CD1c-positive myeloid dendritic cell (primary cell): Measurements from ENCODE around the gene PTPN9.
"Not testable (repeated sequence)": the region's sequence is repeated elsewhere in the genome, so short reads cannot be mapped to it uniquely, and the experiment has no call there.

Source experiments
- DNase-seq: peaks from one replicate; pipeline ENCODE4 v3.0.0-alpha.2; 2016; ENCODE audit errors: extremely low spot score

Gene PTPN9

GRCh38 chr15:75453703-75454470 is 125.2 kb downstream of the PTPN9 start:
- peak; percentile 100 for DNase-seq

DNA sequence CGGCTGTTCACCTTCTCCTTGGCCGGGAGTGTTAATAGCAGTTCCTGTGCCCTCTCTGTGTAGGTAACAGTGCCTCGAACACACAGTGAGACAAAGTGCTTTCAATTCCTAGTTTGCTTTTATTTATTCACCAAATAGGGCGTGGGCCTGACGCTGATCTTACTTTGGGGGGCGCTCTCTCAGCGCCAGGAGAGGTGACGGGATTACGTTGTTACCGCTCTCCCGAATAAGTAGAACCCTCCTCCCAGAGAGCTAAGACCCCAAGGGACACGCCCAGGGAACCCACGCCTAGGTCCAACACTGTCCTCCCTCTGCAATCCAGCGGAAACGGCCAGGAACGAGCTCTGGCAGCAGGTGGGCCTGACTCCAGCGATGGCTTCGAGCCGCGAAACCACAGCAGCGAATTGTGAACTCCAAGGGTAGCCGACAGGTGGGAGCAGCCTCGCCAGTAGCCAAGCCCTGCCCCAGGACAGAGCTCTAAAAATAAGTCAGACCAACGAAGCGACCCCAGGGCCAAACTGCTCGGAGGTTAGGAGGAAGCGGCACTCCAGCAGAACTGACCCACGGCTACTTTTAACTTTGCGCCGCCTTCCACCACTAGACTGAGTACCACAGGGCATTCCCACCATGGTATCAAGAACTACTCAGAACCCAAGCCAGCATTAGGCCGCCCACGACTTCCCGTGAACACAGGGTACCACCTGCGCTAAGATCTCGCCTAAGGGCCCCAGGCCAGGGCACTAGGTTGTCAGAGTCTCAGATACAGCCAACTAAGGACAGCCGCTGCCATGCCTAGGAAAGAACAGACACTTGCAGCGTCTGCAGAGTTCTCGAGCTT is 126.0 kb downstream of the PTPN9 start:
- peak; percentile 59 for DNase-seq

DNA sequence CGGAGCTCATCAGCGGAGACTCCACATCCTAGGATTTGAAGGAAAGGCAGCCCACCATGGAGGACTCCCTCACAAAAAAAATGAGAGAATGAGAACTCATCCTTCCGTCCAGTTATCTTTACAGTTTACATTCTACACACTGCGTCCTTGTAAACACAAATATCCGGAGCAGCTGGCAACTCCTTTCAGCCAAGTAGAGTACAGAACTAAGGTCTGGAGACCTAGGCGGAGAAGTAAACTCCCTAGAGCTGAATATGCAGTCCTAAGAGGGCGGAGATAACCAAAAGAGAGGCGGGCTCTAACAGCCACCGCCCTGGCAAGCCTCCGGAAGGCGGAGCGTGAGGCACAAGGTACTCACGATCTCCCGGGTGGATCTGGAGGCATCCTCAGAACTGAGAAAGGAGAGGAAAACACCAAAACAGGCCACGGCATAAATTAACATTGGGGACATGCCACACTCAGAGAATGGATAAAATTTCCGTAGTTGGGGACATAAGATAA is 126.7 kb downstream of the PTPN9 start:
- DNase-seq: peak; percentile 86

- peak; percentile 100 for DNase-seq
Observed at GRCh38 chr15:75451674-75452363, 127.3 kb downstream of the PTPN9 start, which contains the start of gene SIN3A. Gene SIN3A, minus strand, starts transcription at chr15:75451690. Its CDS starts 21,315 bp downstream, at chr15:75430375.

DNA sequence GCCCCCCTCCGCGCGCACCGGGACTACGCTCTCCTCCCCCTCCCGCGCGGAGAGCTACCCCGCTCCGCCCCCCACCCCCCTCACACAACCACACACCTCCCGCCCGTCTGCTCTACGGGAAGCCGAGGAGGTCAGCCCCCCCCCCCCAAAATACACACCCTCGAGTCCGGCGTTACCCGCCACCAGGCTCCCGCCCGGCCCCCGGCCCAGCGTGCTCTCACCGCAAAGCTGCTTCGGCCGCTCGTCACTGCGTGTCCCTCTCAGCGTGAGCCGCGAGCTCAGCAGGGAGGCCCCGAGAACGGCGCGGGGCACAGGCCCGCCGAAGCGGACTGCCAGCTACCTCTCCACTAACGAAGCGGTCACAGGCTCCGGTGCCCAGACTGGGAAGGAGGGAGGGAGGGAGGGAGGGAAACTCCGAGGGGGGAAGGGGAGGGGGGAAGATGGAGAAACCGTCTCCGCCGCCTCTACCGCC is 127.9 kb downstream of the PTPN9 start:
- DNase-seq: no peak

DNA sequence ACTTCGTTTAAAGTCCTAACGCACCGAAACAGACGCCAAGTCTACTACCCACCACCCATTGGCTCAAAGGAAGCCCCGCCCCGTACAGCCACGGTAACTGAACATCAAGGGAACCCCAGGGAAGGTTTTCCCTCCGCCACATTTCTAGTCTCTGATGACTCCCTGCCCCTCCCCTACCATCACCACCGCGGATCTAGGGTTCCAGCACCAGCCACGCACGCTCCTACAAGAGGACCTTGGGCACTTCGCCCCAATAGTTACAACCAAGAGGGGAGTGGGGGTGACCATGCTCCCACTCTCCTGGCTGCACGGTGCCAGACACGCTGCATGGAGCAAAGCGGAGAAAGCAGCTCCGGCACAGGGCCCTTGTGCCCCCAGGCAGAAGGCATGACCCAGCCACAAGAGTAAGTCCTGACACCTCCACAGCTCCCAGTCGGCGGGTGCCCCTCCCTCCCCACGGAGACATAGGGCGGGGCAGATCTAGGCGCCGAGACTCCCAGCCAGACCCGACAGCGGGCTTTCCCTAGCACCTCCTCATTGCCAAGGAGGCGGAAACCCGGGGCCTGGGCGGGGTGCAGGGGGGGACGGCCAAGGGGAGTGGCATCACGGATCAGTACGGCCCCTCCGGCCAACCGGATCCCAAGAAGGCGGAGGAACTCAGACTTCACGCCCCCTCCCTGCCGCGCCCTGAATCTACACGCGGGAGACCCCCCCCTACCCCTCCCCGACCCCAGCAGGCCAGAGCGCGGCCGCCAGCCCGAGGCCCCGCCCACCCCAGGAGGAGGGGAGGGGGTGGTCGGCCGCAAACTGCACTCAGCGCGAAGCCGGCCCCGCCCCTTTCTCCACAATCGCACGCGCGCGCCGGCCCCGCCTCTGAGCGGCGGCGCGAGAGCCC is 128.6 kb downstream of the PTPN9 start:
- peak; percentile 97 for DNase-seq

DNA sequence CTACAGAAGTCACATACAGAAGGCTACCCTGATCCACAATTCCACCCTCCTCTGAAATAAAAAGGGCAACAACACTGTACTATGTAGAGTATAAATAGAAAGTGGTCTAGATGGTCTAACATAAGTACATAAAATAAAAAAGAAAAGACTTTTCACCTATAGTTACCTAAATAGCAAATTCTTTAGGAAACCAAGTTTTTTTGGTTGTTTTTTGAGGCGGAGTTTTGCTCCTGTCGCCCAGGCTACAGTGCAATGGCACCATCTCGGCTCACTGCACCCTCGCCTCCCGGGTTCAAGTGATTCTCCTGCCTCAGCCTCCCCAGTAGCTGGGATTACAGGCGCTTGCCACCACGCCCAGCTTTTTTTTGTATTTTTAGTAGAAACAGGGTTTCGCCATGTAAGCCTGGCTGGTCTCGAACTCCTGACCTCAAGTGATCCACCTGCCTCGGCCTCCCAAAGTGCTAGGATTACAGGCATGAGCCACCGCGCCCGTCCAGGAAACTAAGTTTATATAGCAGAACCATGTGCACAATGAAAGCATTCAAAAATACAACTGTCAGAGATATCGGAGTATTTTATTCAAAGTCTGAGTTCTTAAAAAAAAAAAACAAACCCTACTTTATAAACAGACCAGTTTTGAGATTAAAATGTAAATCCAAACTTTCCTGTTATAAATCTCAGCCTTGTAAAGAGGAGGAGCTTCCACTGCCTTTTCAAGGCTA is 129.4 kb downstream of the PTPN9 start:
- DNase-seq: no peak

- peak; percentile 39 for DNase-seq
Observed at GRCh38 chr15:75448171-75448570, 130.9 kb downstream of the PTPN9 start.

DNA sequence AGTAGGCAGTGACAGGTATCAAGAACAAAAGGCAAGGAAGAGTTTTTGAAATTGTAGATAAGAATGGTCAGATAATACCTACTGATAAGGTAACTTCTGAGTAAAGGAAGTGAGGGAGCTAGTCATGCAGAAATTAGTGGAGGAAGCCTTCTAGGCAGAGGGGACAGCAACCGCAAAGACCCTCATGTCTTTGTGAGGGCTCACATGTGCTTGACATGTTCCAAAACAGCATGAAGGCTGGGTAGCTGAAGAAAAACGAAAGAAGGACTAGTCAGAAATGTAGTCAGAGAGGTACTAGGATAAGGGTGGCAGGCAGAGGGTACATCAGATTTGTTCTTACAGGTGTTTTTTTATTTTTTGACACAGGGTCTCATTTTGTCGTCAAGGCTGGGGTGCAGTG is 133.0 kb downstream of the PTPN9 start:
- no peak for DNase-seq

DNA sequence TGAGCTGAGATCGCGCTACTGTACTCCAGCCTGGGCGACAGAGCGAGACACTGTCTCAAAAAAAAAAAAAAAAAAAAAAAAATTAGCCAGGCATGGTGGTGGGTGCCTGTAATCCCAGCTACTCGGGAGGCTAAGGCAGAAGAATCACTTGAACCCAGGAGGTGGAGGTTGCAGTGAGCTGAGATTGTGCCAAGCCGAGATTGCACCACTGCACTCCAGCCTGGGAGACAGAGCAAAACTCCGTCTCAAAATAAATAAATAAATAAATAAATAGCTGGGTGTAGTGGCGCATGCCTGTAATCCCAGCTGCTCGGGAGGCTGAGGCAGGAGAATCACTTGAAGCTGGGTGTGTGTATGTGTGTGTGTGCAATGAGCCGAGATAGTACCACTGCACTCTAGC is 133.8 kb downstream of the PTPN9 start:
- not testable (repeated sequence) for DNase-seq

DNA sequence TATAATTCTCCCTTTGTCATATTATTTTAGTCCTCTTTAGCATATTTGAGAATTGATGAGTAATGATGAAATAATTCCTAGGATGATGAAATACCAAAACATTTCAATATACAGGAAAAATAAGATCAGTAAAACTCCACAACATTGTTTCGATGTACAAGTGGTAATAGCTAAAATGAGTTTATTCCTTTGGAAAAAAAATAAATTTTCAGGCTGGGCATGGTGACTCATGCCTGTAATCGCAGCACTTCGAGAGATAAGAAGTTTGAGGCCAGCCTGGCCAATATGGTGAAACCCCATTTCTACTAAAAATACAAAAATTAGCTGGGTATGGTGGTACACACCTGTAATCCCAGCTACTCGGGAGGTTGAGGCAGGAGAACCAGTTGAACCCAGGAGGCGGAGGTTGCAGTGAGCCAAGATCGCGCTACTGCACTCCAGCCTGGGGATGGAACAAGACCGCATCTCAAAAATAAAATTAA is 135.1 kb downstream of the PTPN9 start:
- DNase-seq: not testable (repeated sequence)

DNA sequence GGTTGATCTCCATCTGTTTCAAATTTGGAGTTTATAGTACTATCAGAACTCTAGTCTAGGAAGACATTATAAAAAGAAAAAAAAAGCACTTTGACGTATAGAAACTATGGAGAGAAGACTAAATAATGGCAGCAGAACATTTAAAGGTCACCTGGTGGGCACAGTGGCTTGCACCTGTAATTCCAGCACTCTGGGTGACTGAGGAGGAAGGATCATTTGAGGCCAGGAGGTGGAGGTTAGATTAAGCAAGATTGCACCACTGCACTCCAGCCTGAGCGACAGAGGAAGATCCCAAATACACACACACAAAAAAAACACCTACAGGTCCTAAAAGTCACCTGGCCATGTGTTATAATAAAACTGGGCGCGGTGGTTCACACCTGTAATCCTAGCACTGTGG is 141.4 kb downstream of the PTPN9 start:
- DNase-seq: no peak

DNA sequence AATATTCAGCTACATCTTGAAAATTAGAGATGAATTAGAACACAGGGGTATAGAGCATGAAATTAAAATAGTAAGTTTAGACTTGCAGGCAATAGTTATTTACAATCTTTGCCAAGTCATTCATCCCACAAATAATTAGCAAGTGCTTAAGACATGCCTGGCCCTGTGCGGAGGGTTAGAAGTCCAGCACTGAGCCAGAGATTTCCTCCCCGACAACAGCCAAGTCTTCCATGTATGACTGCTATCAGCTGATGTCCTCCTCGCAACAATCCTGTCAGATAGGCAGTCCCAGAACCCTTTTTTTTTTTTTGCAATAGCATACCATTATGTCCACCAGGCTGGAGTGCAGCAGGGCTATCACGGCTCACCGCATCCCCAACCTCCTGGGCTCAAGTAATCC is 142.2 kb downstream of the PTPN9 start:
- DNase-seq: no peak

GRCh38 chr15:75431682-75432081 is 147.4 kb downstream of the PTPN9 start:
- no peak for DNase-seq

GRCh38 chr15:75431270-75431669 is 147.8 kb downstream of the PTPN9 start:
- no peak for DNase-seq

DNA sequence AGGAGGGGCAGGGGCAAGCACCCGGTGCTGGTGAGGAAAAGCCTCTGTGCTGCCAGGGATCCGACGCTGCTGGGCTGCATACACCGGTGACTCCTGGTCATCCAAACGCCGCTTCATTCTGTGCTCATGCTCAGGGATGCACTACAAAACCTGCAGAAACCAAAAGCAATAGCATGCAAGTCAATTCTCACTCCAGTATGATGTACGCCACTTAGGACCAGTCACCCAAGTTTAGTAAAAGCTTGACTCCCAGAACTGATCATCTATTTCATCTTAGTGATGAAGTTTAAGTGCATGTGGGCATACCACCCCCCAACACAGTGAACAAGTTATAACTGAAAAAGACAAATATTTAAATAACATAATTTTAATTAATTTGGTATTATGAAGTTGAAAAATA is 148.9 kb downstream of the PTPN9 start:
- DNase-seq: no peak

- DNase-seq: no peak
Observed at GRCh38 chr15:75428152-75428551, 151.0 kb downstream of the PTPN9 start.

- no peak for DNase-seq
Observed at GRCh38 chr15:75425966-75426500, 153.1 kb downstream of the PTPN9 start.

GRCh38 chr15:75422554-75422953 is 156.6 kb downstream of the PTPN9 start:
- no peak for DNase-seq

DNA sequence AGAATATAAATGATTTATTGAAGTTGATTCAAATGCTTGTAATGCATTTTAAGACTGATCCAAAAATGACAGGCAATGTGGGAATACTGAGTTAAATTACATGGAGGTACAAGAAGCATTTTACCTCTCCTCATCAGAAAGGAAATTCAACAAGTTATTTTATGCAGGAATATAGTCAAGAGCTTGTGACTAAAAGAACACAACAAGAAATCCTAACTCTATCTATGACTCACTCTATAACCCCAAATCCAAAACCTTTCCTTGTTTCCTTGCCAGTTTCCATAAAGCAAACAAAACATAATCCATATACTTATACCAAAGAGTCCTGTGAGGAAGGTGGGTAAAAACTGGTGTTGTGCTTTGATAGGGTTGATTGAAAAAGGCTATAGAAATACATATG is 158.4 kb downstream of the PTPN9 start:
- DNase-seq: no peak
